Activated CD8-positive, alpha-beta memory T cell treated with anti-CD3 and anti-CD28 coated beads, Interleukin-2, amount 10 ng/mL, durations not matched to agents 7 days and 5 days (primary cell): ENCODE data around the gene RPS27L. TPM values are rescaled to one million over a fixed set of nuclear protein-coding genes. Genes with fewer than 3 reads are reported as not detected.
A peak's percentile ranks its signal among the peaks of the same experiment; 100 is the strongest.

Source experiments
- ATAC-seq: fragments of 150-1000 bp; cut with Tn5 transposase; one replicate; pipeline ENCODE4 v1.10.0; 2021; ENCODE audit warnings: moderate library complexity
- CTCF ChIA-PET: fragments of 350-600 bp; sonication (Branson Sonifier 250); formaldehyde crosslinking; loops from one replicate; lab custom pipeline; 2021; ENCODE audit warnings: antibody characterized with exemption; lab: Charles Lee
- DNase-seq: peaks from one replicate; pipeline ENCODE4 v3.0.0-alpha.2; 2020
- H3K27ac Mint-ChIP-seq: one replicate; pipeline ENCODE4 v1.8.0; 2021; ENCODE audit warnings: mild to moderate bottlenecking, mixed read lengths
- H3K27me3 Mint-ChIP-seq: one replicate; pipeline ENCODE4 v1.8.0; 2021; ENCODE audit warnings: mixed read lengths
- H3K36me3 Mint-ChIP-seq: one replicate; pipeline ENCODE4 v1.8.0; 2021; ENCODE audit warnings: mild to moderate bottlenecking, mixed read lengths
- H3K4me1 Mint-ChIP-seq: one replicate; pipeline ENCODE4 v1.8.0; 2021; ENCODE audit warnings: mixed read lengths
- H3K4me3 Mint-ChIP-seq: one replicate; pipeline ENCODE4 v1.8.0; 2021; ENCODE audit warnings: mild to moderate bottlenecking, moderate library complexity, mixed read lengths
- H3K9me3 Mint-ChIP-seq: one replicate; pipeline ENCODE4 v1.8.0; 2022; ENCODE audit warnings: low read depth, mixed read lengths
- total RNA-seq, 2 experiments: library from RNA; stranded (reverse); gene quantifications; one replicate each; pipeline ENCODE4 v1.2.3, GENCODE V29; 2021

RPS27L gene
- total RNA-seq, 2 experiments from 2014 or later, result 192 to 223 TPM

GRCh38 chr15:63155486-63155885, 1.8 kb downstream of the RPS27L start:
- no peaks in the 10 kb centered on the region for H3K27me3 Mint-ChIP-seq
- peaks cover 37% of the 10 kb centered on the region for H3K36me3 Mint-ChIP-seq
- peak overlapping the region; percentile 46 for H3K27ac Mint-ChIP-seq
- no peak for DNase-seq
- no peaks in the 10 kb centered on the region for H3K9me3 Mint-ChIP-seq
- peaks cover 30% of the 10 kb centered on the region for H3K4me1 Mint-ChIP-seq
- CTCF ChIA-PET, result no interaction called here
- peak overlapping the region; percentile 99 for H3K4me3 Mint-ChIP-seq
- no peak for ATAC-seq

- ATAC-seq (no peak), DNase-seq (no peak)
- peaks cover 24% of the 10 kb centered on the region for H3K4me1 Mint-ChIP-seq
- CTCF ChIA-PET, result no interaction called here
- H3K9me3 Mint-ChIP-seq, result no peaks in the 10 kb centered on the region
- peak overlapping the region; percentile 36 for H3K27ac Mint-ChIP-seq
- H3K36me3 Mint-ChIP-seq, result peaks cover 55% of the 10 kb centered on the region
- no peaks in the 10 kb centered on the region for H3K27me3 Mint-ChIP-seq
- no peak overlapping the region for H3K4me3 Mint-ChIP-seq
Measured at GRCh38 chr15:63151665-63152064, 5.6 kb downstream of the RPS27L start.

- Mint-ChIP-seq H3K9me3 (peaks cover 4% of the 10 kb centered on the region), H3K36me3 (peaks cover 56% of the 10 kb centered on the region), H3K4me1 (peaks cover 7% of the 10 kb centered on the region), H3K4me3 (no peak overlapping the region), H3K27ac (no peak overlapping the region), H3K27me3 (no peaks in the 10 kb centered on the region)
- CTCF ChIA-PET, result interaction anchor here (0.8 to 2.0 kb wide), 5 partner anchors 8 to 254 kb away, joined by 3 to 7 read pairs (median 5); no protein-coding TSS in a partner anchor
- DNase-seq, result no peak
- no peak for ATAC-seq
Measured at GRCh38 chr15:63146684-63147083, 10.6 kb downstream of the RPS27L start.

- DNase-seq (no peak), ATAC-seq (no peak)
- Mint-ChIP-seq H3K36me3 (peaks cover 56% of the 10 kb centered on the region), H3K9me3 (peaks cover 4% of the 10 kb centered on the region), H3K27me3 (no peaks in the 10 kb centered on the region), H3K4me3 (no peak overlapping the region), H3K27ac (no peak overlapping the region), H3K4me1 (peaks cover 8% of the 10 kb centered on the region)
- CTCF ChIA-PET, result no interaction called here
Measured at GRCh38 chr15:63145426-63145825, 11.9 kb downstream of the RPS27L start.

GRCh38 chr15:63140936-63141335, 16.3 kb downstream of the RPS27L start:
- Mint-ChIP-seq H3K27ac (no peak overlapping the region), H3K27me3 (no peaks in the 10 kb centered on the region), H3K4me1 (peaks cover 11% of the 10 kb centered on the region), H3K36me3 (peaks cover 34% of the 10 kb centered on the region), H3K9me3 (peaks cover 4% of the 10 kb centered on the region), H3K4me3 (no peak overlapping the region)
- ATAC-seq (no peak), DNase-seq (no peak)
- CTCF ChIA-PET, result no interaction called here

- Mint-ChIP-seq H3K4me1 (peaks cover 14% of the 10 kb centered on the region), H3K9me3 (no peaks in the 10 kb centered on the region), H3K27me3 (no peaks in the 10 kb centered on the region), H3K27ac (no peak overlapping the region), H3K4me3 (no peak overlapping the region), H3K36me3 (peaks cover 8% of the 10 kb centered on the region)
- ATAC-seq (no peak), DNase-seq (no peak)
- CTCF ChIA-PET, result no interaction called here
Measured at GRCh38 chr15:63136742-63137141, 20.5 kb downstream of the RPS27L start.

GRCh38 chr15:63135804-63136203, 21.5 kb downstream of the RPS27L start:
- Mint-ChIP-seq H3K9me3 (no peaks in the 10 kb centered on the region), H3K27me3 (no peaks in the 10 kb centered on the region), H3K4me3 (no peak overlapping the region), H3K36me3 (peaks cover 3% of the 10 kb centered on the region), H3K27ac (no peak overlapping the region), H3K4me1 (peaks cover 10% of the 10 kb centered on the region)
- no peak for DNase-seq
- CTCF ChIA-PET, result interaction anchor here (0.9 to 1.2 kb wide), 2 partner anchors 10 to 11 kb away, joined by 3 to 5 read pairs; no protein-coding TSS in a partner anchor
- ATAC-seq, result no peak

- CTCF ChIA-PET, result interaction anchor here (1.2 kb wide), 1 partner anchor 11 kb away, joined by 5 read pairs; no protein-coding TSS in a partner anchor
- ATAC-seq (no peak), DNase-seq (no peak)
- Mint-ChIP-seq H3K27ac (no peak overlapping the region), H3K27me3 (no peaks in the 10 kb centered on the region), H3K9me3 (no peaks in the 10 kb centered on the region), H3K36me3 (peaks cover 6% of the 10 kb centered on the region), H3K4me3 (no peak overlapping the region), H3K4me1 (peaks cover 10% of the 10 kb centered on the region)
Measured at GRCh38 chr15:63135281-63135680, 22.0 kb downstream of the RPS27L start.

GRCh38 chr15:63134245-63134985, 22.9 kb downstream of the RPS27L start:
- CTCF ChIA-PET, result no interaction called here
- no peaks in the 10 kb centered on the region for H3K9me3 Mint-ChIP-seq
- H3K36me3 Mint-ChIP-seq, result peaks cover 10% of the 10 kb centered on the region
- no peak for DNase-seq
- no peaks in the 10 kb centered on the region for H3K27me3 Mint-ChIP-seq
- no peak for ATAC-seq
- H3K4me3 Mint-ChIP-seq, result no peak overlapping the region
- no peak overlapping the region for H3K27ac Mint-ChIP-seq
- H3K4me1 Mint-ChIP-seq, result peaks cover 10% of the 10 kb centered on the region

- H3K36me3 Mint-ChIP-seq, result peaks cover 14% of the 10 kb centered on the region
- H3K4me3 Mint-ChIP-seq, result no peak overlapping the region
- H3K9me3 Mint-ChIP-seq, result no peaks in the 10 kb centered on the region
- no peaks in the 10 kb centered on the region for H3K27me3 Mint-ChIP-seq
- ATAC-seq, result no peak
- peaks cover 10% of the 10 kb centered on the region for H3K4me1 Mint-ChIP-seq
- no peak for DNase-seq
- CTCF ChIA-PET, result interaction anchor here (2.2 kb wide), 1 partner anchor 24 kb away, joined by 6 read pairs; the partner anchor contains the start of gene RPS27L
- H3K27ac Mint-ChIP-seq, result no peak overlapping the region
Measured at GRCh38 chr15:63133786-63134185, 23.5 kb downstream of the RPS27L start.

- no peaks in the 10 kb centered on the region for H3K27me3 Mint-ChIP-seq
- DNase-seq, result no peak
- peaks cover 9% of the 10 kb centered on the region for H3K4me1 Mint-ChIP-seq
- no peaks in the 10 kb centered on the region for H3K9me3 Mint-ChIP-seq
- CTCF ChIA-PET, result interaction anchor here (1.4 kb wide), 1 partner anchor 17 kb away, joined by 3 read pairs; no protein-coding TSS in a partner anchor
- no peak overlapping the region for H3K27ac Mint-ChIP-seq
- H3K4me3 Mint-ChIP-seq, result no peak overlapping the region
- ATAC-seq, result no peak
- peaks cover 29% of the 10 kb centered on the region for H3K36me3 Mint-ChIP-seq
Measured at GRCh38 chr15:63126726-63127125, 30.6 kb downstream of the RPS27L start.

GRCh38 chr15:63124506-63124905, 32.8 kb downstream of the RPS27L start:
- peaks cover 8% of the 10 kb centered on the region for H3K9me3 Mint-ChIP-seq
- CTCF ChIA-PET, result no interaction called here
- DNase-seq, result no peak
- H3K27me3 Mint-ChIP-seq, result no peaks in the 10 kb centered on the region
- no peak for ATAC-seq
- no peak overlapping the region for H3K4me3 Mint-ChIP-seq
- no peak overlapping the region for H3K27ac Mint-ChIP-seq
- peaks cover 33% of the 10 kb centered on the region for H3K36me3 Mint-ChIP-seq
- H3K4me1 Mint-ChIP-seq, result peaks cover 15% of the 10 kb centered on the region

GRCh38 chr15:63122002-63122875, 35.0 kb downstream of the RPS27L start:
- CTCF ChIA-PET, result no interaction called here
- peaks cover 15% of the 10 kb centered on the region for H3K9me3 Mint-ChIP-seq

More at GRCh38 chr15:63122002-63122875, 35.0 kb downstream of the RPS27L start:
- no peaks in the 10 kb centered on the region for H3K27me3 Mint-ChIP-seq
- peak overlapping the region; percentile 71 for H3K27ac Mint-ChIP-seq
- peak overlapping the region; percentile 76 for H3K4me3 Mint-ChIP-seq
- ATAC-seq (peak; percentile 89), DNase-seq (peak; percentile 93)
- peaks cover 27% of the 10 kb centered on the region for H3K36me3 Mint-ChIP-seq
- H3K4me1 Mint-ChIP-seq, result peaks cover 15% of the 10 kb centered on the region
